ENCODE results near the gene OR56A3. TPM values are rescaled to one million over a fixed set of nuclear protein-coding genes. Genes with fewer than 3 reads are reported as not detected.

The OR56A3 gene
- total RNA-seq, result not detected

GRCh38 chr11:5941951-5942350 lies at the start of gene OR56A3:
Gene OR56A3, plus strand, starts transcription at chr11:5942251. Its CDS starts 5,096 bp downstream, at chr11:5947347.

GRCh38 chr11:5892908-5893307 lies 49.1 kb upstream of the OR56A3 start, which contains the start of gene OR52E5:
Gene OR52E5, plus strand, starts transcription at chr11:5893208. Its CDS starts 7,569 bp downstream, at chr11:5900777.

GRCh38 chr11:5968394-5968793 lies 26.3 kb downstream of the OR56A3 start, which contains the start of gene OR56A5:
Gene OR56A5, minus strand, starts transcription at chr11:5968494. Its CDS starts 0 bp downstream, at chr11:5968494.

GRCh38 chr11:5986885-5987284 lies 44.8 kb downstream of the OR56A3 start, which contains the start of gene OR52L1:
Gene OR52L1, minus strand, starts transcription at chr11:5986985. Its CDS starts 55 bp downstream, at chr11:5986930.

Other genes with a start within 250 kb of the OR56A3 start
- gene OR56B1, start 205.8 kb upstream of the OR56A3 start, total RNA-seq, result not detected
- 0.63 TPM for gene OR52N4, start 188.0 kb upstream of the OR56A3 start, total RNA-seq
- gene OR52N5, start 158.9 kb upstream of the OR56A3 start, total RNA-seq, result 0.63 TPM
- 0.94 TPM for gene OR52N1, start 151.0 kb upstream of the OR56A3 start, total RNA-seq
- gene OR52N2, start 133.3 kb upstream of the OR56A3 start, total RNA-seq, result not detected
- gene OR52E6, start 100.4 kb upstream of the OR56A3 start, total RNA-seq, result 0.94 TPM
- gene OR52E8, start 84.6 kb upstream of the OR56A3 start, total RNA-seq, result 0.63 TPM
- not detected for gene OR52E4, start 61.6 kb upstream of the OR56A3 start, total RNA-seq
- gene OR52E5, start 49.0 kb upstream of the OR56A3 start, total RNA-seq, result not detected
- not detected for gene OR56A5, start 26.2 kb downstream of the OR56A3 start, total RNA-seq
- gene OR52L1, start 44.7 kb downstream of the OR56A3 start, total RNA-seq, result not detected
- gene OR56A4, start 64.7 kb downstream of the OR56A3 start, total RNA-seq, result 0.31 TPM
- gene OR56A1, start 88.5 kb downstream of the OR56A3 start, total RNA-seq, result 0.31 TPM
- gene OR56B4, start 165.4 kb downstream of the OR56A3 start, total RNA-seq, result not detected
- gene OR52B2, start 228.1 kb downstream of the OR56A3 start, total RNA-seq, result 0.63 TPM